ENCODE results near the gene ATMIN. TPM values are rescaled to one million over a fixed set of nuclear protein-coding genes. Genes with fewer than 3 reads are reported as not detected.

The ATMIN gene
- total RNA-seq, 1 experiment from 2014 or later = 59.6 TPM

DNA sequence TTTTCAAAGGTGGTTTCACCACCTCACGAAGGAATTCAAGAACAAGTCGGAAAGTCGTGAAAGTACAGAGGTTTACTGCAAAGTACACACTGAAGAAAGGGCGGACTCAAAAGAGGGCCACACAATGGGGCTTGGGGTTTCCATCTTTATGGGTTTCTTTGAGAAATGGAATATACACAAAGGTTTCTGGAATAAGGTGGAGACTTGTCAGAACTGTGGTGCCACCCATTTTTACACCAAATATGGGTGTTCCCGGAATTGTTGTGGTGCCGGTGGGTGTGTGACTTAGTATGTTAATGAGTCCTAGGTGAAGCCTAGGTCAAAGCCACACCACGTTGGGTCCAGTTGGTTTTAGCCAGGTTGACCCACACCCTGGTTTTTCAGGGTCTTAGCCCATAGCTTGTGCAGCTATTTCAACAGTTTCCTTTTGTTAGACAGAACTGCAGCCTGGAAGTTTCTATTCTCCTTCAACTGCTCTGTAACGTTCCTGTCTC is 61.1 kb downstream of the ATMIN start:
- no peak for DNase-seq (ENCODE audit: low spot score)
- in situ Hi-C loops (cut with HindIII; ENCODE audit: low sequenced_read_pairs) = no loop called here

Other genes with a start within 250 kb of the ATMIN start
- gene CDYL2, start 231.2 kb upstream of the ATMIN start, total RNA-seq (2014; rRNA removed; shearing (Covaris generic)) = 0.10 and 0.37 TPM in 2 replicates
- 89.8 and 180 TPM in 2 replicates for gene CMC2, start 29.0 kb upstream of the ATMIN start, total RNA-seq (2014; rRNA removed; shearing (Covaris generic))
- 68.7 and 173 TPM in 2 replicates for gene CENPN, start 28.6 kb upstream of the ATMIN start, total RNA-seq (2014; rRNA removed; shearing (Covaris generic))
- 1.4 TPM in 1 of 2 replicates, not detected in the other for gene C16orf46, start 41.4 kb downstream of the ATMIN start, total RNA-seq (2014; rRNA removed; shearing (Covaris generic))
- 122 and 128 TPM in 2 replicates for gene GCSH, start 60.6 kb downstream of the ATMIN start, total RNA-seq (2014; rRNA removed; shearing (Covaris generic))
- gene BCO1, start 202.8 kb downstream of the ATMIN start, total RNA-seq (2014; rRNA removed; shearing (Covaris generic)) = not detected in 2 replicates